HepG2 (cell line): ENCODE measurements around the gene CDH12. TPM values are rescaled to one million over a fixed set of nuclear protein-coding genes. Genes with fewer than 3 reads are reported as not detected.
A peak's percentile ranks its signal among the peaks of the same experiment; 100 is the strongest.

ENCODE experiments used
- ATAC-seq: fragments of 200-7000 bp; cut with Tn5 transposase; 3 replicates; pipeline ENCODE4 v1.9.1; 2020; ENCODE audit warnings: mild to moderate bottlenecking, moderate library complexity
- BruUV-seq: library from RNA; stranded (reverse); fragments of 400-500 nt; replicated peaks from 2 replicates; lab custom pipeline; 2021; lab: Mats Ljungman, UMichigan
- CTCF ChIA-PET: fragments of 300-600 bp; formaldehyde crosslinking; extraction: SDS; loops from one replicate; lab custom pipeline; 2021; ENCODE audit warnings: low total read pairs, inconsistent platforms, low intra/inter-chr PET ratio; lab: Yijun Ruan, JAX
- POLR2A ChIA-PET: fragments of 350-600 bp; sonication (Branson Sonifier 250); formaldehyde crosslinking; loops from one replicate; lab custom pipeline; 2020; ENCODE audit warnings: antibody characterized with exemption, inconsistent platforms; lab: Yijun Ruan, JAX
- DNase-seq: peaks from one replicate; pipeline ENCODE4 v3.0.0-alpha.2; 2015; ENCODE audit warnings: low spot score
- FAIRE-seq: peaks from 3 replicates; lab custom pipeline; 2011; peaks lifted over from hg19 to GRCh38; lab: Jason Lieb, UNC
- H2AFZ ChIP-seq: one replicate; pipeline ENCODE4 v1.6.1; 2011; ENCODE audit warnings: low read length, inconsistent platforms
- H3K27ac ChIP-seq: fragments of 300-600 bp; 3 replicates; pipeline ENCODE4 v1.8.0; 2011; ENCODE audit warnings: mixed run types, mild to moderate bottlenecking, mixed read lengths, low read length, inconsistent platforms; ENCODE audit not compliant: insufficient read depth; ENCODE audit errors: extremely low read length
- H3K27me3 ChIP-seq, 2 experiments: fragments of 200-600 bp in 1 of 2; 2 replicates in 1 of 2; 3 replicates in 1 of 2; pipeline versions ENCODE4 v1.6.0 to v1.8.0; 2011; ENCODE audit warnings: low read length in 2 of 2, mild to moderate bottlenecking in 2 of 2, moderate library complexity in 2 of 2, inconsistent platforms in 1 of 2; ENCODE audit not compliant: insufficient read depth in 2 of 2, control insufficient read depth in 1 of 2
- H3K36me3 ChIP-seq, 2 experiments: fragments of 200-600 bp in 1 of 2; replicated peaks in 1 of 2; 2 replicates in 1 of 2; 3 replicates in 1 of 2; pipeline versions ENCODE4 v1.5.1 to v1.8.0; 2011; ENCODE audit warnings: low read length in 2 of 2, inconsistent platforms in 1 of 2; ENCODE audit not compliant: insufficient read depth in 2 of 2, control insufficient read depth in 1 of 2
- H3K4me1 ChIP-seq: 2 replicates; pipeline ENCODE4 v1.5.1; 2012; ENCODE audit warnings: low read length, inconsistent platforms; ENCODE audit not compliant: insufficient read depth
- H3K4me2 ChIP-seq: 2 replicates; pipeline ENCODE4 v1.6.0; 2011; ENCODE audit warnings: low read depth, low read length, inconsistent platforms
- H3K4me3 ChIP-seq, 3 experiments: fragments of 200-600 bp in 1 of 3; sonication (generic), shearing (Covaris generic) in 1 of 3; replicated peaks in 1 of 3; 2 replicates each; pipeline ENCODE4 v1.5.1; 2011 to 2016; ENCODE audit warnings: low read length in 3 of 3, inconsistent platforms in 2 of 3, low read depth in 2 of 3, mild to moderate bottlenecking in 2 of 3, control low read depth in 1 of 3, mixed read lengths in 1 of 3; ENCODE audit not compliant: insufficient read depth in 1 of 3
- H3K79me2 ChIP-seq: one replicate; pipeline ENCODE4 v1.6.1; 2011; ENCODE audit warnings: low read length, inconsistent platforms; ENCODE audit not compliant: insufficient read depth
- H3K9ac ChIP-seq: 2 replicates; pipeline ENCODE4 v1.6.0; 2011; ENCODE audit warnings: mild to moderate bottlenecking, low read depth, low read length, inconsistent platforms; ENCODE audit not compliant: insufficient read depth
- H3K9me3 ChIP-seq: 2 replicates; pipeline ENCODE4 v1.5.1; 2012; ENCODE audit warnings: mild to moderate bottlenecking, low read length
- H4K20me1 ChIP-seq: 2 replicates; pipeline ENCODE4 v1.6.0; 2011; ENCODE audit warnings: inconsistent platforms, mild to moderate bottlenecking, low read length, moderate library complexity; ENCODE audit not compliant: insufficient read depth
- ATAD3A ChIP-seq: sonication (generic); formaldehyde crosslinking; IDR thresholded peaks from 2 replicates; pipeline ENCODE4 v1.4.0; 2020; ENCODE audit warnings: missing genetic modification reagents
- ATF7 ChIP-seq, 2 experiments: fragments of 450-650 bp in 1 of 2; sonication (generic) in 1 of 2; formaldehyde crosslinking in 1 of 2; IDR thresholded peaks; 2 replicates each; pipeline versions ENCODE4 v1.4.0 to v1.6.1; 2016 to 2020; ENCODE audit warnings: antibody characterized with exemption in 1 of 2, mild to moderate bottlenecking in 1 of 2, missing genetic modification reagents in 1 of 2
- CENPT ChIP-seq: sonication (generic); formaldehyde crosslinking; IDR thresholded peaks from 2 replicates; pipeline ENCODE4 v1.8.0; 2022; ENCODE audit warnings: low read depth, mild to moderate bottlenecking, moderate library complexity, missing genetic modification reagents
- CREB1 ChIP-seq, 2 experiments: fragments of 450-650 bp in 1 of 2; IDR thresholded peaks; 2 replicates each; pipeline ENCODE4 v1.6.1; 2016 to 2017; ENCODE audit warnings: control low read depth in 1 of 2, mild to moderate bottlenecking in 1 of 2, missing compliant biosample characterization in 1 of 2, missing genetic modification characterization in 1 of 2
- FUBP1 ChIP-seq: sonication (generic); formaldehyde crosslinking; IDR thresholded peaks from 2 replicates; pipeline ENCODE4 v1.5.1; 2020; ENCODE audit warnings: missing genetic modification reagents, mild to moderate bottlenecking, borderline replicate concordance
- MLXIP ChIP-seq: sonication (generic); formaldehyde crosslinking; IDR thresholded peaks from 2 replicates; pipeline ENCODE4 v1.9.0; 2021; ENCODE audit warnings: missing genetic modification reagents, borderline replicate concordance
- SRY ChIP-seq: sonication (generic); formaldehyde crosslinking; IDR thresholded peaks from 2 replicates; pipeline ENCODE4 v1.8.0; 2022; ENCODE audit warnings: mild to moderate bottlenecking, missing genetic modification reagents
- TRAFD1 ChIP-seq: sonication (generic); formaldehyde crosslinking; IDR thresholded peaks from 2 replicates; pipeline ENCODE4 v1.5.1; 2020; ENCODE audit warnings: missing genetic modification reagents, mild to moderate bottlenecking, borderline replicate concordance
- ZBTB1 ChIP-seq: sonication (generic); formaldehyde crosslinking; IDR thresholded peaks from 2 replicates; pipeline ENCODE4 v1.4.0; 2020; ENCODE audit warnings: missing genetic modification reagents, borderline replicate concordance
- ZNF282 ChIP-seq: fragments of 450-650 bp; IDR thresholded peaks from 2 replicates; pipeline ENCODE4 v1.6.1; 2018; ENCODE audit not compliant: partially characterized antibody
- ZNF850 ChIP-seq: sonication (generic); formaldehyde crosslinking; conservative IDR thresholded peaks from 2 replicates; pipeline ENCODE4 v1.9.0; 2021; ENCODE audit warnings: mild to moderate bottlenecking, missing genetic modification reagents
- WGBS: methylation state at CpG from one replicate; pipeline ENCODE4 v1.1.6; 2017; ENCODE audit warnings: low lambda C conversion rate; 5-methylcytosine and 5-hydroxymethylcytosine counted together
- in situ Hi-C: cut with HindIII; loops from 2 replicates; pipeline ENCODE4 v1.10.0; 2017; ENCODE audit warnings: low pct_unique_long_range_greater_than_20kb; ENCODE audit not compliant: extremely low pct_ligation_motif_present
- intact Hi-C: fragments of 100-400 bp; cut with micrococcal nuclease; formaldehyde crosslinking; loops from one replicate; pipeline ENCODE4 v1.10.0; 2022; ENCODE audit not compliant: unreplicated experiment
- polyA plus RNA-seq, 8 experiments: library from polyadenylated mRNA; depleted of rRNA in 3 of 8; stranded (reverse) in 7 of 8; unstranded in 1 of 8; fragments of >200 nt; fragmentation: Illumina TruSeq in 4 of 8; extraction: Trizol in 4 of 8; gene quantifications; 2 replicates each; pipeline versions ENCODE4 v1.2.1 to v1.2.3, GENCODE V29; 2011 to 2016; ENCODE audit warnings: low read depth in 4 of 8, missing spikeins in 1 of 8, mixed read lengths in 1 of 8; ENCODE audit not compliant: insufficient read depth in 1 of 8
- total RNA-seq, 5 experiments: library from RNA; depleted of rRNA; stranded (reverse); fragments of >200 nt; fragmentation: Illumina TruSeq; extraction: Trizol; gene quantifications; 2 replicates each; pipeline ENCODE4 v1.2.3, GENCODE V29; 2016; ENCODE audit warnings: low read depth in 1 of 5

Gene CDH12
- total and polyA plus RNA-seq, 2 of the 13 experiments (the other 11 are each of a cell fraction or from before 2014, with no cell fraction given): not detected

- intact Hi-C loops: no loop called here
- H3K4me1 ChIP-seq: no peaks in the 10 kb centered on the region
- no peak overlapping the region for H3K4me2 ChIP-seq
- H3K9me3 ChIP-seq: peaks cover 13% of the 10 kb centered on the region; the same call in 1 of the 2 replicates
- no peak overlapping the region for H3K9ac ChIP-seq
- DNase-seq (no peak), ATAC-seq (no peak), FAIRE-seq (no peak)
- BruUV-seq: no TSS peak
- in situ Hi-C loops: no loop called here
- no peak for TF ChIP-seq ATAD3A (CRISPR knock-in tag)
- TF ChIP-seq ATF7 (IDR thresholded peaks at IDR 0.05): 0 out of 2 replicates have a peak, but pooled peaks have one; percentile 6
- no peak for TF ChIP-seq ATF7 (CRISPR knock-in tag; IDR thresholded peaks at IDR 0.05)
- no peak for TF ChIP-seq ZNF850 (CRISPR knock-in tag)
- no peak for TF ChIP-seq TRAFD1 (CRISPR knock-in tag)
- TF ChIP-seq CREB1 (IDR thresholded peaks at IDR 0.05): 0 out of 2 replicates have a peak, but pooled peaks have one; percentile 13
- TF ChIP-seq CREB1 (CRISPR knock-in tag; IDR thresholded peaks at IDR 0.05): no peak
- no peak overlapping the region for H2AFZ ChIP-seq
- H3K27ac ChIP-seq: no peak overlapping the region
- CTCF ChIA-PET: no interaction called here
- POLR2A ChIA-PET: no interaction called here
- H3K4me3 ChIP-seq: no peak overlapping the region
- H3K36me3 ChIP-seq: no peaks in the 10 kb centered on the region
- H3K27me3 ChIP-seq: no peaks in the 10 kb centered on the region
- no peaks in the 10 kb centered on the region for H4K20me1 ChIP-seq
- 2% methylated on average over 2 of the region's 2 CpGs for WGBS
- H3K79me2 ChIP-seq: no peaks in the 10 kb centered on the region
Measured at GRCh38 chr5:22473886-22474285, 379.3 kb downstream of the CDH12 start.

- in situ Hi-C loops (no loop called here), intact Hi-C loops (no loop called here)
- Histone ChIP-seq H4K20me1 (no peaks in the 10 kb centered on the region), H3K27me3 (no peaks in the 10 kb centered on the region), H3K4me3 (no peak overlapping the region), H3K4me2 (no peak overlapping the region), H3K9me3 (peaks cover 13% of the 10 kb centered on the region; the same call in 1 of the 2 replicates), H3K9ac (no peak overlapping the region), H3K27ac (no peak overlapping the region), H3K36me3 (no peaks in the 10 kb centered on the region), H2AFZ (no peak overlapping the region), H3K79me2 (no peaks in the 10 kb centered on the region), H3K4me1 (no peaks in the 10 kb centered on the region)
- ChIA-PET CTCF (no interaction called here), POLR2A (no interaction called here)
- DNase-seq (no peak), ATAC-seq (no peak), FAIRE-seq (no peak)
- no TSS peak for BruUV-seq
- WGBS: 3% methylated on average over 2 of the region's 2 CpGs
- no peak for TF ChIP-seq CENPT (CRISPR knock-in tag)
- TF ChIP-seq MLXIP: no peak
- no peak for TF ChIP-seq ZNF282
- no peak for TF ChIP-seq ZBTB1
- no peak for TF ChIP-seq SRY
- TF ChIP-seq FUBP1 (CRISPR knock-in tag): no peak
Measured at GRCh38 chr5:22471154-22471553, 382.0 kb downstream of the CDH12 start.
